Measurements from ENCODE around the gene BRD1.

DNA sequence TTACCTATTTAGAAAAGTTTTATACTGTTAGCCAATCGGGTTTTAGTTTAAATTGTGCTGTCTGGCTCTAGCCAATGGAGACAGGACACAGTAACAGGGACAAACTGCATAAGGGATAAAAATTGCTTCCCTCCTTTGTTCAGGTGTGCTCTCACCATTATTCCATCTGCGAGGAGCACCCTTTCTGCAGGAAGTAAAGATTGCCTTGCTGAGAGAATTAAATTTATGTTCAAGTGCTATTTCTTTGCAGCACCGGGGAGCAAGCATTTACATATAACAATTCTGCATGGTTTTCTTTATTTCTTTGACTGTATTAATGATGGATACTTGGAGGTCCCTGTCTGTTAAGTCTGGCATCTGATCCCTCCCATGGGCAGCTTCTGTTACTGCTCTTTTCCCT lies 80.5 kb downstream of the BRD1 start:
- TF ChIP-seq, protein P1, sequence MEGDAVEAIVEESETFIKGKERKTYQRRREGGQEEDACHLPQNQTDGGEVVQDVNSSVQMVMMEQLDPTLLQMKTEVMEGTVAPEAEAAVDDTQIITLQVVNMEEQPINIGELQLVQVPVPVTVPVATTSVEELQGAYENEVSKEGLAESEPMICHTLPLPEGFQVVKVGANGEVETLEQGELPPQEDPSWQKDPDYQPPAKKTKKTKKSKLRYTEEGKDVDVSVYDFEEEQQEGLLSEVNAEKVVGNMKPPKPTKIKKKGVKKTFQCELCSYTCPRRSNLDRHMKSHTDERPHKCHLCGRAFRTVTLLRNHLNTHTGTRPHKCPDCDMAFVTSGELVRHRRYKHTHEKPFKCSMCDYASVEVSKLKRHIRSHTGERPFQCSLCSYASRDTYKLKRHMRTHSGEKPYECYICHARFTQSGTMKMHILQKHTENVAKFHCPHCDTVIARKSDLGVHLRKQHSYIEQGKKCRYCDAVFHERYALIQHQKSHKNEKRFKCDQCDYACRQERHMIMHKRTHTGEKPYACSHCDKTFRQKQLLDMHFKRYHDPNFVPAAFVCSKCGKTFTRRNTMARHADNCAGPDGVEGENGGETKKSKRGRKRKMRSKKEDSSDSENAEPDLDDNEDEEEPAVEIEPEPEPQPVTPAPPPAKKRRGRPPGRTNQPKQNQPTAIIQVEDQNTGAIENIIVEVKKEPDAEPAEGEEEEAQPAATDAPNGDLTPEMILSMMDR (IDR thresholded peaks at IDR 0.05; ENCODE audit: insufficient read depth, low read depth, low read length) = no peak
- TF ChIP-seq EZH2 (IDR thresholded peaks at IDR 0.05; ENCODE audit: insufficient read depth, low read length) = no peak

All from astrocyte (in vitro differentiated cells and primary cell).